ENCODE results near the gene CPLANE2.

- no peak for TF ChIP-seq EP300 (IDR thresholded peaks at IDR 0.05; ENCODE audit: borderline replicate concordance)
- TF ChIP-seq YY1 (IDR thresholded peaks at IDR 0.05; ENCODE audit: low read depth) = no peak
- no peak for TF ChIP-seq ZBTB7A (IDR thresholded peaks at IDR 0.05; ENCODE audit: low read depth)
- no peak for TF ChIP-seq MAX (IDR thresholded peaks at IDR 0.05)
- TF ChIP-seq CEBPB (IDR thresholded peaks at IDR 0.05) = no peak
- no peak for TF ChIP-seq RAD21 (IDR thresholded peaks at IDR 0.05; ENCODE audit: low read depth)
- no peak for TF ChIP-seq CREB1 (IDR thresholded peaks at IDR 0.05; ENCODE audit: low read depth)
Measured at GRCh38 chr1:16226129-16226489, 10.9 kb downstream of the CPLANE2 start.

All from Ishikawa (cell line).